GM18870 (cell line): ENCODE data around the gene AEBP1.

ENCODE experiments used
- ATAC-seq: cut with Tn5 transposase; IDR thresholded peaks from one replicate; pipeline ENCODE4 v1.9.1; 2021; ENCODE audit warnings: moderate library complexity; ENCODE audit not compliant: unreplicated experiment

AEBP1 gene

DNA sequence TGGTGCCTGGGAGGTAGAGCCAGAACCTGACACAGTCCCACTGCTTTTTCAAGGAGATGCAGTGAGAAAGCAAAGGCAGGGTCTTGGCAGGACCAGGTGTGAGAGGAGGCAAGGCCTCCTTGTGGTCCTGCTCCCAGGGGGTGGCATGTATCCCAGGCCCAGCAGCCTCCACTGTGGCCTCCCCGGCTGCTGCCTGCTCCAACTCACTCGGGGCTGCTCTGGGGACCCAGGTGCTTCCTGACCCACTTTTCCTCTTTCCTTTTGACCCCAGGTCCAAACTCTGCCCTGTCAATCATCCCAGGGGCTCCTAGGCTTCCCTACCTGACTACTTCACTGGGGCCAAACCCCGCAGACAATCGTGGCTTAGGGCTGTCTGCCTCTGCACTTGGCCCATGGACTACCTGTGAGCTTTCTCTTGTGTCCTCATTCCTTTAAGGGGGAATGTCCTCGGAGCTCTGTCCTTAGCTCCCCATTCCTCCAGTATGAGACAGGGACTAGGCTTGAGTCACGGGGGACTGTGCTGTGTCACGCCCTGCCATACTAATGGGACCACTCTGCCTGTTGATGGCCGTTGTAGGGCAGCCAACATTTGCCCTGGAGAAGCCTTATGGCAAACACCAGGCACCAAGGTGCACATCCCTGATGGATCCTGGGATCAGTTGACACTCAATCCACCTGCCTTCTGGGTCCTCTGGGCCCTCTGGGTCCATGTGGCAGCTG lies 1.1 kb upstream of the AEBP1 start:
- ATAC-seq = no peak

DNA sequence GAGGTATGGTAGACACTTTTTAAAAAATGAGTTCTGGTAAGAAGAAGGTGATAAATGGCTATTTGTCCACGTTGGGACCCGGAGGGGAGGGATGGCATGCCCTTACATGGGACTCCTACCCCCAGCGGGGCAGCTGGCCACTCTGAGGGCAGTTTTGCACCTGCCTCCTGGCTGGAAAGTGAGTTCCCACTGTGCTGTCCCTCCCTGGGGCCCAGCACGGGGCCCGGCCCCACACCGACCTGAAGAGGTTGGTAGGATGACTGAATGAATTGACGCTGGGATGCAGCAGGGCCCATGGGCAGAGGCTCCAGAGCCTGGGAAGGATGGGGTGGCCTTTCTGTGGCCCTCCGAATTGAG lies 601 bp upstream of the AEBP1 start:
- no peak for ATAC-seq

DNA sequence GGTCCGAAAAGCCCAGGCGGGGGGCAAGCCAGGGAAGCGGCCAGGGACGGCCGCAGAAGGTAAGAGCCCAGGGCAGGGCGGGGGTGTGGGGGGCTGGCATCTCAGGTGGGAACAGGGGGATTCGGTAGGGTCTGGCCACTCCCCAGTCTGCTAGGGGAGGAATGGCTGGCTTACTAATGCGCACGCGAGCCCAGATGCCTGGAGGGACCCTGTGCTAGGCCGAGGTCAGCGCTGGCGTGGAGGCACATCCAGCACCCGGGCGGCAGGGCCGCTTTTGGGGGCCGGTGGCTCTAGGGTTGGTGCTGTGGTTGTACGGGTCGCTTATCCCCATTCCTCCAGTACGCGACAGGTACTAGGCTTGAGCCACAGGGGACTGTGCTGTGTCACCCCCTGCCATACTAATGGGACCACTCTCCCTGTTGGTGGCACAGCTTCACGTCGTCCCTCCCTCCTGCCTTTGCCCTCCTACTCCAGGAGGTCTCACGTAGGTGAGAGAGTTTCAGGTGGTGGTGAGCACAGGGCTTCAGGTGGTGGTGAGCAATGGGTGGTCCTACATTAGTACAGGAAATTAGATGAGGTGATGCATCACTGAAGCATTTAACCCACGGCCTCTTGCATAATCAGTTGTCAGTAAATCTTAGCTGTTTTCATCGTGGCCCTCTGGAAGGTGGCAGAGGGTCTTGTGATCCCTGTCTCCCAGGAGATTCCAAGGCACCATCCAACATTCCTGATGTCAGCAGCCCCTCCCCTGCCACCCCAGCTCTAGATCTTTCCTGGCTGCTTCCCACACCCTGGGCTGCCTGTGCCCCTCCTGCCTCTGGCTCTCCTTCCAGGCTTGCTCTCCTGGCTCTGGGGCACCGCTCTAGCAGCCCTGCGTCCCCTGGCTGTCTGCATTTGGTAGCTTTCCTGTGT lies 971 bp downstream of the AEBP1 start:
- no peak for ATAC-seq

DNA sequence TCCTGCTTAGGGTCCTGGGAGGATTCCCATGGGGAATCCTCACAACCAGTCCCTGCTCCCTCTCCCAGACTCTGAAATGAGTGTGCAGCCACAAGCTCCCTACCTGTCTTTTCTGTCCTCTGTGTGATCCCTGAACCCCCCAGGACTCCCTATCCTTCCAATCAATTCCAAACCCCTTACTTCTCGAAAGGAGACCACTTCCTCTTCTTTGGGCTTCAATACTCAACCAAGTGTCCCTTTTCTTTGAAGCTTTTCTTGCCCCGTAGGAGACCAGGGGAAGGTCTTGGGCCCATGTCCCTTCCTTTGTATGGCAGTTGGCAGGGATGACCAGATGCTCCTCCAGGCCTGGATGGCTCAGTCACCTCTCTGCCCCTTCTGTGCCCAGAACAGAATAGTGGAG lies 1.7 kb downstream of the AEBP1 start:
- ATAC-seq = no peak

DNA sequence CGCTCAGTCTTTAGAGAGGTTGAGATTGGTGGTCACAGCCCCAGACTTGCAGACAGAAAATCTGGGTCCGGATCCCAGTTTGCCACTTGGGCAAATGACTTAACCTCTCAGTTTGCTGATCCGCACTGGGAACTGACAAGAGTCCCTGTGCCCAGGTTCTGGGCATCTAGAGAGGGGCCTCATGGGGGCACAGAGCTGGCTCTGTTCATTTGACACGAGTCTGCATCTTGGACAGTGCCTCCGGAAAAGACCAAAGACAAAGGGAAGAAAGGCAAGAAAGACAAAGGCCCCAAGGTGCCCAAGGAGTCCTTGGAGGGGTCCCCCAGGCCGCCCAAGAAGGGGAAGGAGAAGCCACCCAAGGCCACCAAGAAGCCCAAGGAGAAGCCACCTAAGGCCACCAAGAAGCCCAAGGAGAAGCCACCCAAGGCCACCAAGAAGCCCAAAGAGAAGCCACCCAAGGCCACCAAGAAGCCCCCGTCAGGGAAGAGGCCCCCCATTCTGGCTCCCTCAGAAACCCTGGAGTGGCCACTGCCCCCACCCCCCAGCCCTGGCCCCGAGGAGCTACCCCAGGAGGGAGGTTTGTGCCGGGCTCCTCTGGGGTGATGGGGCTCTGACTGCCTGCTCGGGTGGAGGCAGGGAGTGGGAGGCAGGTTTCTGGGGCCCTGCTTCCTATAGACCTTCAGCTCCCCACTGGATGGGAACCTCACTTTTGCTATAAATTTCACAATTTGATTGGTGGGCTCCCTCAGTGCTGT lies 2.3 kb downstream of the AEBP1 start:
- ATAC-seq = no peak

DNA sequence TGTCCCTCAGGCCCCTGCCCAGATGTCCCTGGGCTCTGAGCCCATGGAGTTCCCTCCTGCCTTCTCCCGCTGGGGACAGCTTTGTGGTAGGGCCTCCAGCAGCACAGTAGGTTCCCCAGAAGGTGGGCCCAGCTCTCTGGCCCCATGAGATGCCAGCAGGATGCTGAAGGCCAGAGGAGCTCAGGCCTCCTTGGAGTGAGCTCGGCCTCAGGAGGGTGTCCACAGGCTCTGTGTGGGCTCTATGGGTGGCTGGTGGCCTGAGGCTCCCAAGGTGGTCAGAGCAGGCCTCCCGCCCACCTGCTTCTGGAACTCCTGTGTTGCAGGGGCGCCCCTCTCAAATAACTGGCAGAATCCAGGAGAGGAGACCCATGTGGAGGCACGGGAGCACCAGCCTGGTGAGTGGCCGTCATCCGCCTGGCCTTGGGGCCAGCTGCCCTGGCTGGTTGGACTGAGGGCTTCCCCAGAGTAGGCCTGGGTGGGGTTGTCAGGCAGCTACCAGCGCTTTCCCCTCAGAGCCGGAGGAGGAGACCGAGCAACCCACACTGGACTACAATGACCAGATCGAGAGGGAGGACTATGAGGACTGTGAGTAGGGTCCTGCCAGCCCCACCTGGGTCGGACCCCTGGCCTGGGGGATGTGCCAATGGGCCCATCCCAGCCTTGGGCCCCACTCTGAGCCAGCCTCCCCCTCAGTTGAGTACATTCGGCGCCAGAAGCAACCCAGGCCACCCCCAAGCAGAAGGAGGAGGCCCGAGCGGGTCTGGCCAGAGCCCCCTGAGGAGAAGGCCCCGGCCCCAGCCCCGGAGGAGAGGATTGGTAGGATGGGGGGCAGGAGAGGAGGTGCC lies 3.2 kb downstream of the AEBP1 start:
- no peak for ATAC-seq

DNA sequence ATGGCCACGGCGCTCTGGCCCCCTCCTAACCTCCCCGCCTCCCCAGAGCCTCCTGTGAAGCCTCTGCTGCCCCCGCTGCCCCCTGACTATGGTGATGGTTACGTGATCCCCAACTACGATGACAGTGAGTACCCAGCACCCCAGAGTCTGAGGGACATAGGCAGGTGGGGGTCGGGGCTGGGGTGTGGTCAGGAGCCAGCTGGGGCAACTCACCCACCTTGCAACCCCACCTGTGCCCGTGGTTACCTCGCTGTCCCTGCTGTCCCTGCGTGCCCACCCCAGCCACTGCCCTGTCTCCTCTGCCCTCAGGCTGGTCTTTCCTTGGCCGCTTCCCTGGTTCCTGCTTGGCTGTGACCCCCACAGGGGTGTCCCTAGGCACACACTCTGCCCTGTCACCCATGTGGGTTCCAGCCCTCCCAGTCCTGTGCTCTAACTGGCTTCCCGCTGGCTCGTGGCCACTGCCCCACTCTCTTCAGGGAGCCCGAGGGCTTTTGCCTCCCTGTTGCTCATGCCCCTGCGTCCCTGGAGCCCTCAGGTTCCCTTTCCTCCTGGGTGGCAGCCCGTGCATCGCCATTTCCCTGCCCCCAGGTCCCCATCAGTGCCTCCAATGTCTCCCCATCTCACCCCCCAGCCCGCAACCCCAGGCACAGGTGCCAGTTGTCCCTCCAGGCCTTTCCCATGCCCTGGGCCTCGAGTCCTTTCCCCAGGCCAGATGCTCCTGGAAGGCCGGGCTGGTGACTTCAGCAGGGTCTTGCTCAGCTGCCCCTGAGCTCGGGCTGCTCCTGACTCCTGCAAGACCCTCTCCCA lies 4.0 kb downstream of the AEBP1 start:
- no peak for ATAC-seq

DNA sequence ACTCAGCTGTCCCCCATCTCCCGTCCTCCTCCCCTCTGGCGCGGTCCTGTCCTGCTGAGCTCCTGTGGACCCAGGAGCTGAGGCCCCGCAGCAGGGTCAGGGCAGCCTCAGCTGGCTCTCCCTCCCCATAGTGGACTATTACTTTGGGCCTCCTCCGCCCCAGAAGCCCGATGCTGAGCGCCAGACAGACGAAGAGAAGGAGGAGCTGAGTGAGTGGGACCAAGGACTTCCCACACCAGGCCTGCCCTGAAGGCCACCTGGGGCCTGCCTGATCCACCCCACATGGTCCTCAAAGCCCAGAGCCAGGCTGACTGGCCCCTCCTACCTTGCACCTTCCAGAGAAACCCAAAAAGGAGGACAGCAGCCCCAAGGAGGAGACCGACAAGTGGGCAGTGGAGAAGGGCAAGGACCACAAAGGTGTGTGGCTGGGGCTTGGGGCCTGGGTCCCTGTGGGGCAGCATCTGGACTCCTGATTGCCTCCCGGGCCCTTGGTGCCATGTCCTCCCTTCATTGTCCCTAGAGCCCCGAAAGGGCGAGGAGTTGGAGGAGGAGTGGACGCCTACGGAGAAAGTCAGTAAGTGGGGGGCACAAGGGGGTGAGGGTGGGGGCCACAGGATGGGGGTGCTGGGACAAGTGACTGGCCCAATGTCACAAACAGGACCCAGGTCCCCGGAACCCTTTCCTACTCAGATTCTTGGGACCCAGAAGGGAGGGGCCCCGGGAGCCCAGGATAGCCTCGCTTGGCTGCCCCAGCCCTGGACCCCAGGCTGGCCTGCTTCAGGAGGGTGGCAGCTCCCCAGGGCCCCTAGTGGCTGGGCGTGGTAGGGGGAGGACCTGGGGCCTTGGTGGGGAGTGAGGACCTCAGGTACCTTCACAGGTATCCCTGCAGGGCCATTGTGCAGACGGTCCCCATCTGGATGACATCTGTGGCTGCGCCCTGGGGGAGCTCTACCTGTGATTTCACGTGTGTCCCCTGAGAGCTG lies 4.9 kb downstream of the AEBP1 start:
- no peak for ATAC-seq

DNA sequence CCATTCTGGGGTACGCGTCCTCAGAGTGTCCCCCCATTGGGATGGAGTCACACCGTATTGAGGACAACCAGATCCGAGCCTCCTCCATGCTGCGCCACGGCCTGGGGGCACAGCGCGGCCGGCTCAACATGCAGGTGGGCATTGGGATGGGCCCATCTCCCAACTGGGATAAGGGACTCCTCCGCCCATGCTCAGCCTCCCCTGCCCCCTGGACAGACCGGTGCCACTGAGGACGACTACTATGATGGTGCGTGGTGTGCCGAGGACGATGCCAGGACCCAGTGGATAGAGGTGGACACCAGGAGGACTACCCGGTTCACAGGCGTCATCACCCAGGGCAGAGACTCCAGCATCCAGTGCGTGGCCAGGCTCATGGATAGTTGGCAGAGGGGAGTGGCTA lies 5.8 kb downstream of the AEBP1 start:
- no peak for ATAC-seq

DNA sequence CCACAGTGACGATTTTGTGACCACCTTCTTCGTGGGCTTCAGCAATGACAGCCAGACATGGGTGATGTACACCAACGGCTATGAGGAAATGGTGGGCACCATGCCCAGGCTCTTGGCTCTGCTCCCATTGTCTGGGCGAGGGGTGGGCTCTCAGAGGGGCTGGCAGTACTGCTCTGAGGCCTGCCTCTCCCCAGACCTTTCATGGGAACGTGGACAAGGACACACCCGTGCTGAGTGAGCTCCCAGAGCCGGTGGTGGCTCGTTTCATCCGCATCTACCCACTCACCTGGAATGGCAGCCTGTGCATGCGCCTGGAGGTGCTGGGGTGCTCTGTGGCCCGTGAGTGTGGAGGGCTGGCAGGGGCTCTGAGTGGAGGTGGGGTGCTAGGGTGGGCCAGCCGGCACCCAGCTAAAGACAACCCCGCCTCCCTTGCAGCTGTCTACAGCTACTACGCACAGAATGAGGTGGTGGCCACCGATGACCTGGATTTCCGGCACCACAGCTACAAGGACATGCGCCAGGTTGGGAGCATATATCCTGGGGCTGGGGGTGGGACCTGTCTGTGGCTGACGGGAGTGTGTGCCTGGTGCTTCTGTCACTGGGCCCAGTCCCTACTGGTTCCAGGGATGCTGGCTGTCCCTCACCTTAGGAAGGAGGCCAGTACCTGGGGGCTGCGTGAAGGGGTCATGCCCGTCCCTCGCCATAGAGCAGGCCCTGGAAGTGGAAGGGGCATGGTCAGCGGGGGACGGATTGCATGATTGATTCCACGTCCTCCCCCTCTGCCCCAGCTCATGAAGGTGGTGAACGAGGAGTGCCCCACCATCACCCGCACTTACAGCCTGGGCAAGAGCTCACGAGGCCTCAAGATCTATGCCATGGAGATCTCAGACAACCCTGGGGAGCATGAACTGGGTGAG lies 6.8 kb downstream of the AEBP1 start:
- no peak for ATAC-seq

DNA sequence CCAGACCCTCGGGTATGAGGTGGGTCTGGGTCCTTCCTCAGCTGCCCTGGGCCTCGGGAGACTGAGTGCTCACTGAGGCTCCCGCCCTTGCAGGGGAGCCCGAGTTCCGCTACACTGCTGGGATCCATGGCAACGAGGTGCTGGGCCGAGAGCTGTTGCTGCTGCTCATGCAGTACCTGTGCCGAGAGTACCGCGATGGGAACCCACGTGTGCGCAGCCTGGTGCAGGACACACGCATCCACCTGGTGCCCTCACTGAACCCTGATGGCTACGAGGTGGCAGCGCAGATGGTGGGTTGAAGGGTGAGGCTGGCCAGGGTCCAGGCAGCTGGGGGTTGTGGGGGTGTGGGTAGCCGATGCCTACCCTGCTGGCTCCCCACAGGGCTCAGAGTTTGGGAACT lies 7.6 kb downstream of the AEBP1 start:
- ATAC-seq = no peak

DNA sequence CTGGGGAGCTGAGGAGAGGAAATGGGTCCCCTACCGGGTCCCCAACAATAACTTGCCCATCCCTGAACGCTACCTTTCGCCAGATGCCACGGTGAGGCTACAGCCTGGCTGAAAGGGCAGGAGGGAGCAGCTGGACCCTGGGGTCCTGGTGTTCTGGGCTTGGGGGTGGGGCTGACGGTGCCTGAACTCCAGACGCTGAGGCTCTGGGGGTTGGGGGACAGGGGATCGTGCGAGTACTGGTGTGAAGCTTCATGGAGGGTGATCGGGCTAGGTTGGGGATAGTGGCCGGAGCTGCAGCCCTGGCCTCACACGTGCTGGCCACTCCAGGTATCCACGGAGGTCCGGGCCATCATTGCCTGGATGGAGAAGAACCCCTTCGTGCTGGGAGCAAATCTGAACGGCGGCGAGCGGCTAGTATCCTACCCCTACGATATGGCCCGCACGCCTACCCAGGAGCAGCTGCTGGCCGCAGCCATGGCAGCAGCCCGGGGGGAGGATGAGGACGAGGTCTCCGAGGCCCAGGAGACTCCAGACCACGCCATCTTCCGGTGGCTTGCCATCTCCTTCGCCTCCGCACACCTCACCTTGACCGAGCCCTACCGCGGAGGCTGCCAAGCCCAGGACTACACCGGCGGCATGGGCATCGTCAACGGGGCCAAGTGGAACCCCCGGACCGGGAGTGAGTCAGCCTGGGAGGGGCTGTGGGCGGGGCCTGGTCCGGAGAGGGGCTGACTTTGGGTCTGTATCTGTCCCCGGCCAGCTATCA lies 8.3 kb downstream of the AEBP1 start:
- no peak for ATAC-seq

DNA sequence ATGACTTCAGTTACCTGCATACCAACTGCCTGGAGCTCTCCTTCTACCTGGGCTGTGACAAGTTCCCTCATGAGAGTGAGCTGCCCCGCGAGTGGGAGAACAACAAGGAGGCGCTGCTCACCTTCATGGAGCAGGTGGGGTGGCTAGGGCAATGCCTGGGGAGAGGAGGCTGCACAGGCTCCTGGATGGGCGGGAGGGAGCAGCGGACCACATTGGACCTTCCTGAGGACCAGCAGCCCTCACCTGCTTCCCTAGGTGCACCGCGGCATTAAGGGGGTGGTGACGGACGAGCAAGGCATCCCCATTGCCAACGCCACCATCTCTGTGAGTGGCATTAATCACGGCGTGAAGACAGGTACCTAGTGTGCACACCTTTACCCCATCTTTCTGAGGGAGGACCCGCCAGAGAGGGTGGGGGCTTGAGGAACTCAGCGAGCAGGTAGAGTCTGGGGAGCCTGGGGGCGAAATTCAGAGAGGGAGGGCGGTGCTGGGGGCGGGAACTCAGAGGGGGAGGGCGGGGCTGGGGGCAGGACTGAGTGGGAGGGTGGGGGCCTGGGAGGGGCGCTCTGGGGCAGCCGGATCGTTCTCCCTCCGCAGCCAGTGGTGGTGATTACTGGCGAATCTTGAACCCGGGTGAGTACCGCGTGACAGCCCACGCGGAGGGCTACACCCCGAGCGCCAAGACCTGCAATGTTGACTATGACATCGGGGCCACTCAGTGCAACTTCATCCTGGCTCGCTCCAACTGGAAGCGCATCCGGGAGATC lies 9.0 kb downstream of the AEBP1 start:
- no peak for ATAC-seq

DNA sequence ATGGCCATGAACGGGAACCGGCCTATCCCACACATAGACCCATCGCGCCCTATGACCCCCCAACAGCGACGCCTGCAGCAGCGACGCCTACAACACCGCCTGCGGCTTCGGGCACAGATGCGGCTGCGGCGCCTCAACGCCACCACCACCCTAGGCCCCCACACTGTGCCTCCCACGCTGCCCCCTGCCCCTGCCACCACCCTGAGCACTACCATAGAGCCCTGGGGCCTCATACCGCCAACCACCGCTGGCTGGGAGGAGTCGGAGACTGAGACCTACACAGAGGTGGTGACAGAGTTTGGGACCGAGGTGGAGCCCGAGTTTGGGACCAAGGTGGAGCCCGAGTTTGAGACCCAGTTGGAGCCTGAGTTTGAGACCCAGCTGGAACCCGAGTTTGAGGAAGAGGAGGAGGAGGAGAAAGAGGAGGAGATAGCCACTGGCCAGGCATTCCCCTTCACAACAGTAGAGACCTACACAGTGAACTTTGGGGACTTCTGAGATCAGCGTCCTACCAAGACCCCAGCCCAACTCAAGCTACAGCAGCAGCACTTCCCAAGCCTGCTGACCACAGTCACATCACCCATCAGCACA lies 9.7 kb downstream of the AEBP1 start:
- no peak for ATAC-seq

DNA sequence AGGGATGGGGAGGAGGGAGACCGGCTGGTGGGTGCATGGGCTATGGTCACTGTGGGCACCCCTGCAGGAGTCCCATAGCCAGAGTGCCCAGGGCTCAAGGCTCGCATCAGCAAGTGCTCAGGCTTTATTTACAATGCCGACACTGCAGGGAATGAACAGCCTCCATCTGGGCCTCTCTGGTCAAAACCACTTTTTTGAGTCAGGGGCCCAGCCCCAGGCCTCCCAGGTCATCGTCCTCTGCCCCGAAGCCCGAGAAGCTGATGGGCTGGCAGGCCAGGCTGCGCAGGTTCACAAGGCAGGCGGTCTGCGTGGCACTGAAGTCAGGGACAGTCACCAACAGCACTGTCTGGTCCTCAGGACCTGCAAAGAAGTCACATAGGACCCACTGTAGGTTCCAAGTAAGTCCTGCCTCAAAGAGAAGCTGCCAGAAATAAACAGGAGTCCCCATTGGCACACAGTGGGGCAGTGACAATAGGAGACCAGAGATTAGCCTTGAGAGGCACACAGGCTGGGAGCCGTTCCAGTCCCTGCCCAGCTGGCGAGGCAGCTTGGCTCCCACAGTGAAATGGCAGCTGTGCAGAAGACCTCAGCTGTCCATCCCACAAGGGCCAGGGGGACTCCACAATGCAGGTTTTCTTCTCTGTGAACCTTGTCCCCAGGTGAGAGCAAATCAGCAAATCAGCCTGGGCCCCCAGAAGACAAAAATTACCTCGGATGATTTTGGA lies 10.6 kb downstream of the AEBP1 start:
- ATAC-seq = no peak
